HG03039 (cell line): ENCODE results near the gene GRK6.

Experiments used
- ATAC-seq: cut with Tn5 transposase; IDR thresholded peaks from one replicate; pipeline ENCODE4 v1.9.1; 2021; ENCODE audit warnings: mild to moderate bottlenecking, moderate library complexity; ENCODE audit not compliant: unreplicated experiment

Gene GRK6

DNA sequence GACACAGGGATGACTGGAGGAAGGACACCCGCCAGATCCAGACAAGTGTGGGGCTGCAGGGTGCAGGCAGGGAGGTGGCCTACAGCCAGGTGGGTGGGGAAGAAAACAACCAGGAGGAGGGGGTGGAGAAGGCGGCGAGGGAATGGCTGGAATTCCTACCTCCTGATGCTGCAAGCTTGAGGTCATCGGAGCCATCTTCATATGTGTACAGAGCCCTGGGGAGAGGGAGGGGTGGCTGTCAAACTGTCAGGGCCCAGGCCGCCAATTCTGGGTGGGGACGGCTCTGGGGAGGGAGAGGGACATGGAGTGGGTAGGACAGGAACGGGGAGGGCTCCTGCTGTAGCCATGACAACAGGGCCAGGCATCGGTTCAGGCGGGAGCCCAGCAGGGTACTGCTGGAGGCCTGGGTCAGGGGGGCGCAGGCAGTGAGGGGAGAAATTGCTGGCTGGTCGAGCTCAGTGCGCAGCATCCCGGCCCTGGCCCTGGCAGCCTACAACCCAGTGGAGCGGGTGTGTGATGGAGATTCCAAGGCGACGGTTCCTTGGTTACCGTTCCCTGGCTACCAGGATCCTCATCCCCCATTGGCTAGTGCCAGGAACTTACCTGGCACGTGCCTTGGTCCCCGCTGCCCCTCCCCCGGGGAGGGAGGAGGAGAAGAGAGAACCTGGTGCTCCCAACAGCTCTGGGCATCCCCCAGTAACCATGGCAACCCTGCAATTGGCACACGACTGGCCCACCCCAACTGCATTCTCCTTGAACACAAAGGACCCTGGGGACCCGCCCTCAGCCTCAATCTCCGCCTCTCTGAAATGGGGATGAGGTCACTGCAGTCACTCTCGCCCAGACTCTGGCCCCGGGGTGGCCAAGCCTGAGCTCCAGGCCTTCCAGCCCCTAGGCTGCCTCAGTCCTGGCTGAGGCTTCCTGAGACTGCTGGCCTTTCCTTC lies 42.5 kb downstream of the GRK6 start:
- no peak for ATAC-seq

- ATAC-seq = no peak
Observed at GRCh38 chr5:177469750-177470525, 43.5 kb downstream of the GRK6 start.

GRCh38 chr5:177470759-177471536 lies 44.5 kb downstream of the GRK6 start:
- ATAC-seq = no peak

GRCh38 chr5:177471610-177472356 lies 45.3 kb downstream of the GRK6 start:
- ATAC-seq = no peak

DNA sequence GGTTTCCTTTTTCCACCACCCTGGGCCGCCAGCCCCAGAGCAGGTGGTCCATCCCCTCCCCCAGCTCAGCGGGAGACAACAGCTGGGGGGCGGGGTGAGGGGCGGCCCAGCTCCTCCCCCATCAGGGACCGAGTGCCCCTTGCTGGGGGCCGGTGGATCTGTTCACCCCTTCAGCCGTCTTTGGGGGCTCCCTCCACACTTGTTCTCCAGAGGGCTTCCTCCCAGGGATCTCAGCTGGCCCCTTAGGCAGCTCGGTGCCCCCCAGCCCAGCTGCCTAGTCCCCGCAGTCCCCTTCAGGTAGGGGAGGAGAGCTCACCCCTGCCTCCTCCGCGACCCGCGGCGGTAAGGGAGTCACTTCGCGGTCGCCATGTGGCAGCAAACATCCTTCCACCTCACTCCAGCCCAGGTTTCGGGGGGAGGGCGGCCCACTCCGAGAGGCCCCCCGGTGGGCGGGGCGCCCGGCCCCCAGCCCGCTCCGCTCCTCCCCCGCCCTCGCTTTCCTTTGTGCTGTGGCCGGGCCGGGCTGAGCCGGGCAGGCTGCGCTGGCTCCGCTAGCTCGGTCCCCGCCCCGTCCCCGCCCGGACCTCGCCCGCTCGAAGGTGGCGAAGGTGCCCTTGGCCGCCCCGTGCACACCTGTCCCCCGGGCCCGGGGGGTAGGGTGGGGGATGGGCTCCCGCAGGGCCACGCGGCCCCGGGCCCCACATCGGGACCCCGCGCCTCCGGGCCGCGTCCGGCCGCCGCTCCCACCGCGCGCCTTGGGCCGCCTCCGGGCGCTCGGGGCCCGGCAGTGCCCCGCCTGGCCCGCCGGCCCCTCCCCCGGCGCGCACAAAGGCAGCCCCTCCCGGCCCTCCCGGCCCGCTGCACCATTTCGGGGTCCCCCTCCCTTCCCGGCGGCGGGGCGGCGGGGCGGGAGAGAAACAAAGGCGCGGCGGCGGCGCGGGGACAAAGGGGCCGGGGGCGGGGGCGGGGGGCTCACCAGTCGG lies 46.3 kb downstream of the GRK6 start:
- ATAC-seq = no peak

DNA sequence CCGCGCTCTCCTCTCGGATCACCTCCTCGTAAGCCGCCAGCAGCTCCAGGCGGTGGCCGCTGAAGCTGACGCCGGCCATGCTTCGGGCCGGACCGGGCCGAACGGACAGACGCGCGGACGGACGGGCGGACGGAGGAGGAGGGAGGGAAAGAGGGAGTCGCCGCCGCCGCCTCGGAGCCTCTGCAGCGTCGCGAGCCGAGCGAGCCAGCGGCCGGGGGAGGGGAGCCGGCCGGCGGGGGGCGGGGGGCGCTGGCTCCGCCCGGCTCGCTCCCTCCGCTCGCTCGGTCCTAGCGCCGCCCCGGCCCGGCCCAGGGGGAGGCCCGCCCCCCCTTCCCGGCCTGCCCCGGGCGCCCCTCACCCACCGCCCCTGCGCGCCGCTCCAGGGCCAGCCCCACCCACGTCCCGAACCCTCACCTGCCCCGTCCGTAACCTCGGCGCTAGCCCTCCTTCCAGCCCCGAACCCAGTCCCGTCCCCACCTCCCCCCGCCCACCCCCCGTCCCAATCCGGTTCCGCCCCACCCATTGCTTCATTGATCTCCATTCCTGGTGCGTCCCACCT lies 47.0 kb downstream of the GRK6 start, which contains the start of gene DBN1:
TSS of gene DBN1 (minus strand) at position 192 of the 559 bp plus-strand sequence. CDS start at position 79, 113 bp downstream.
- ATAC-seq = no peak

DNA sequence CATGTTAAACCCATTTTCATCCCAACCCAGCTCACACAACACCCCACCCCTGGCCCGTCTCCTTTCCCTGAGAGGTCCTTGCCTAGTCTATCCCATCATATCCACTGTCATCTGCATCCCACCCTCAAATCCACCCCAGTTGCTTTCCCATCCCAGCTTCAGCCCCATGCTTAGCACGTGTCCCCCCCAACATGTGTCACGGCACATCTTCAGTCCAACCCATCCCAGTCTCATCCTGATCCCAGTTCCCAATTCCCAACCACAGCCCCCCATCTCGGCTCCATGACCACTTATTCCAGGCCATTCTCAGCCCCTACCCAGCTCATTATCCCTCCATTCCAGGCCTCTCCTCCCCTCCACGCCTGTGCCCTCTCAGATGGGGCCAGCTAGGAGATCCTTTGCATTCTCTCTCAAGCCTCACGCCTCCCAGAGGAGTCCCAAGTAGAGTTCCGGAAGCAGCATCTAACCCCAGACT lies 47.6 kb downstream of the GRK6 start:
- ATAC-seq = no peak

DNA sequence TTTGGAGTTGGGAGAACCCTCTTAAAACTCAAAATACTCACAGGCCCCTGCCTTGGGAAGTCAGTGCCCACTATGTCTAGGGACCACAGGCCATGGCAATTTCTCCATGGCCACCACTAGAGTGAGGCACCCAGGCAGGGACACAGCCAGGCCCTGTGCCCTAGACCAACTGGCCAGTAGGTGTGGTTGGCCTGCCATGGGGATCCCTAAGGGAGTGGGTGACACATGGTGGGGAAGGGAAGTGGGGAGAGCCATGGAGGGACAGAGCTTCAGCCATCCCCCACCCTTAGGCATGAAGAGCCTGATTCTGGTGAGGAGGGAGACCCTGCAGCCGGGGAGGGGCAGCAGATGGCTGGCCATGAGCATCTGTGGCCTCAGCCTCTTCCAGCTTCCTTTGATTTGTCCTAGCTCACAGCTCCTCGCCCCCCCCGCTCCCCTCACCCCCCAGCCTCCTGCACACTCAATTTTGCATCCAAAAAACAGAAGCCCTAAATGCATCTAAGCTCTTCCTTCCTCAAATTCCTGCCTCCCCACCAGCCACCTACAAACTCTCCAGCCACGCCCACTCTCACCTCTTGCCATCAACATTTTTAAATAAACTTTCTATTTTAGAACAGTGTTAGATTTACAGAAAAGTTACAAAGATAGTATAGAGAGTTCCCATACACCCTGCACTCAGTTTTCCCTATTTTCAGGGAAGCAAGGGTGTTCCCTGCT lies 48.5 kb downstream of the GRK6 start:
- ATAC-seq = no peak

DNA sequence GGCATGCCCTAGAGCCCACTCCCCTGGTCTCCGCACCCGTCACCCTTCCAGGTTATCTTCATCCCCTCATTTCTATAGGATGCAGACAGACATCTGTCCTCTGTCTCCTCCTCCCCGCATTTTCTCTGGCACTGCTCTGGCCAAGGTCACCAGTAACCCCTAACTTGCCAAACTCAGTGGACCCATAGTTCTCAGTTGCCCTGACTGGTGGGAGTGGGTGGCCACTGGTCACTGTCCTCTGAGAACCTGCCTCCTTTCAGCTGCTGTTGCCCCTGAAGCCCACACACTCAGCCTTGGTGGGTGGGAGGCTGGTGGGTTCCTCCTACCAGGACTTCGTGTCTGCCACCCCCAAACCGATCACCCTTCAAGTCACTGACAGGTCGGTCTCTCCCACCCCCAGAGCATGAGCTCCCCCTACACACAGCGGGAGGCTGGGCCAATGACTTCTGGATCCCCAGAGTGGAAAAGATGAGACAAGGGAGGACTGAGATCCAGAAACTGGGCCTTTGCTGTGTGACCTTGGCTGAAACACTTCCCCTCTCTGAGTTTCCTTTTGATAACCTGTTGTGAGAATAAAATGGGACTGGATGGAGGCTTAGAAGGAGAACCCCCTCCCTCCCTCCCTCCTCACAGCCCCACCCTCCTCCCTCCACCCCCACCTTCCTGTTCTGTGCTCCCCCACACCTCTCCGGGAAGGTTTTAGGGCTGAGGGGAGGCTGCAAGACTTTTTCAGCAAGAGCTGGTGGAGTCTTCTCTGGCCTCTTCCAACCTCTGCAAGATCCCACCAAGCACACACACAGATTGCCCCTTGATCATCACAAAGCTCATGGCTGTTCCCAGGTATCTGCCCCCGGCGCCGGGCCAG lies 49.3 kb downstream of the GRK6 start:
- no peak for ATAC-seq

DNA sequence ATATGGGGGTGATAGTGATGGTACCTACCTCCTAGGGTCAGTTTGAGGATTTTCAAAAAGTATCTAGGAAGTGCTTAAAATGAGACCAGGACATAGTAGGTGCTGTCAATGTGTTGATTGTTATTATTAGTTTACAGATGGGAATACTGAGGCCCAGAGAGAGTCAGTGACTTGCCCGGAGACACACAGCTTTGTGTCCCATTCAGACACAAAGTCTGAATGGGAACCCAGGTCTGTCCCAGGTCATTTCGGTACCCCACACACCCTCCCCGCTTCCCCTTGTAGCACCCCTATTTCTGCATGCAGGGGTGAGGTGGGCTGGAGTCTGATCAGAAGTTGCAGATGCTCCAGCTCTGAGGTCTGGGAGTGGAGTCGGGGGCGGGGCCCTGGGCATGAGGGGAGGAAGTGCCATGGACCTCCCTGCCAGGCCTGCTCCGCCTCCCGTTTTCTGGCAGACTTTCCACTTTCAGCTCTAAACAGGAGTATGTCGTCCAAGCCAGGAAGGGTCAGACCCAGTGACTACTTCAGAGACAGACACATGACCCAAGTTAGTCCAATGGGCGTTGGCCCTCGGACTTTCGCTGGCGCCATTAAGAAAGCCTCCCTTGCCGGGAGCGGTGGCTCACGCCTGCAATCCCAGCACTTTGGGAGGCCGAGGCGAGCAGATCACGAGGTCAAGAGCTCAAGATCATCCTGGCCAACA lies 50.2 kb downstream of the GRK6 start:
- no peak for ATAC-seq

DNA sequence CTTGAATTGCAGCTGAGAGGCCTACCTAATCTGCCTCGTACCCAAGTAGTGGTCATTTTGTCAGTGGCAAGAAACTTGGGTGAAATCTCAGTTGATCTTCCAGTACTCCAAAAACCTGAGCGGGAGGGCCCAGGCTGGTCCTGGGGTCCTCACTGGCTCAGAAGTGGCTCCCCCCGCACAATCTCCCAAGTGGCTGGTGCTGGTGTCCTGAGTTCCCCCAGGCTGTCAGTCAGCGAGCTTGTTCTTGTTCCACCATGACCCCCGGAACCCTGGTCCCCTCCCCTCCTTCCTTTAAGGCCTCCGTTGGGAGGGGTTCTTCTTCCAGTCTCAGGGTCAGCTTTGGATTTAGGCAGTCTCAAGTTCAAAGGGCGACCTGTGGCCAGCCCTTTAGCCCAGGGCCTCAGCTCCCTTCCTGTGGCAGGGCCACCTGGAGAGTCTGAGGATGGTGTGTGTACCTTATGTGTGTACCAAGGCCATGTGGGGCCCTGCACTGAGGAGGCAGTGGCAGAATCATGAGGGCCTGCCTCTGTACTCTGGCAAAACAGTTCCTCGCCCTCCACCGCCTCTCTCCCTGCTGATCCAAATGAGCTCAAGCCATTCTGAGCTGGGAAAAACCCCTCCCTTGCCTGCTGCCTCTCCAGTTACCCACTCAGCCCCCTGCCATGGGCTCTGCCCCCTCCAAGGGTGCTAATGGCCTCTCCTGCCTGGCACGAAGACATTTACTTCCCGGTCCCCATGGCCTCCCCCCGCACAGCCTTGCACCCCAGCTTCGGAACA lies 51.4 kb downstream of the GRK6 start:
- no peak for ATAC-seq

DNA sequence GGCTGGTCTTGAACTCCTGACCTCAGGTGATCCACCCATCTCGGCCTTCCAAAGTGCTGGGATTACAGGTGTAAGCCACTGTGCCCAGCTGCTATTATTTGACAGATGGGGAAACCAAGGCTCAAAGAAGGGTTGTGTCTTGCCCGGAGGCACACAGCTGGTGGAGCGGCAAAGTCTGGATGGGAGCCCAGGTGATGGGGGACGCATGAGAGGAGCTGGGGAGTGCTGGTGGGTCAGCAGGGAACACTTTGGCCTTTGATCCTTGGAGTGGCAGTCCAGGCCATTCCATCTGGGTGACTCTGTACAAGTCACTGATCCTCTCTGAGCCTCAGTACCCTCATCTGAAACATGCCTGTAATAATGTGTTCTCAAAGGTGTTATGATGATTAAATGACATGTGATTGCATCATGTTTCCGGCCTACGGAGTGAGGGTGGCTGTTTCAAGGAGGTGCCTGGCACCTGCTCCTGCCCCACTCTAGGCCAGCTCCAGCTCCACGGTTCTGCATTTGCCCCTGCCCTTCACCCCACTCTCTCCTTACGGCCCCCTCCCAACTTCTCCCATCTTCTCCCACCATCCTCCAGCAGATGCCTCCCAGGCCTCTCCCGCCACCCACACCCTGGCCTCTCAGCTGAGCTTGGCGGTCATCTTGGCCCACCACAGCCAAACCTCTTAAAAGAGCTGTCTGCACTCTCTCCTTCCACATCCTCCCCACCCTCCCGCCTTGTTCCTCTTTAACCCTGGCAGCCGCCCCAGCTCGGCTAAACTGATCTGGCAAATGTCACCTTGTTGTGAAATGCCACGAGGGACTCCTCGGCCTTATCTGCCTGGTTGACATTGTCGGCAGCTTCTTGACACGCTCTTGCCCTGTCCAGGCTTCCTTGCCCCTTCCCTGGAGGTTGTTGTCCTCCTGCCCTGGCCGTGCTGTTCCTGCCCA lies 52.5 kb downstream of the GRK6 start:
- ATAC-seq = no peak

DNA sequence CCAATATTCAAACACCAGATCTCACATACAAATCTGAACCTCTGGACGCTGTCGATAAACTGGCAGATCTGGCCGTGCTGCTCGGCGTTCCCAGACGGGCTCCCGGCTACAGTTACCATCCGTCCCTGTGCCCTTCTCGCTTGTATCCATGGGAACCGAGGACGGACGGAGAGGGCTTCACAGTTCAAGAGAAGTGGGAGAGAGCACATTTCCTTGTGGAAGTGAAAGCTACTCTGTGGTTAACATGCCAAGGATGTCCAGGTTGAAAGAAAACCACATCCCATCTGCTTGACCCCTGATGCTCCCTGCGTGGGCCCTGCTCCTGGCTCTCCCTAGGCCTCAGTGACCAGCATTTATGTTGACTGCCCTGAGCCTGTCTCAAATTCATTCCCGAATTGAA lies 53.3 kb downstream of the GRK6 start:
- ATAC-seq = no peak

- no peak for ATAC-seq
Observed at GRCh38 chr5:177482359-177482795, 55.9 kb downstream of the GRK6 start.

GRCh38 chr5:177483042-177483441 lies 56.6 kb downstream of the GRK6 start:
- ATAC-seq = no peak
